PC-3 (cell line): Measurements from ENCODE around the gene ETV7.

Experiments used
- EZH2 ChIP-seq: fragments of 300-600 bp; sonication (generic); IDR thresholded peaks from one replicate; pipeline ENCODE4 v1.6.1; 2017; ENCODE audit warnings: antibody characterized with exemption, mild to moderate bottlenecking, low read length; ENCODE audit not compliant: unreplicated experiment
- TF ChIP-seq, protein P1 (sequence below): fragments of 300-600 bp; sonication (generic); conservative IDR thresholded peaks from 2 replicates; pipeline ENCODE4 v1.5.1; 2017; ENCODE audit warnings: antibody characterized with exemption, low read depth, mild to moderate bottlenecking, low read length

GRCh38 chr6:36419310-36419709 is 31.8 kb upstream of the ETV7 start:
- TF ChIP-seq, protein P1, sequence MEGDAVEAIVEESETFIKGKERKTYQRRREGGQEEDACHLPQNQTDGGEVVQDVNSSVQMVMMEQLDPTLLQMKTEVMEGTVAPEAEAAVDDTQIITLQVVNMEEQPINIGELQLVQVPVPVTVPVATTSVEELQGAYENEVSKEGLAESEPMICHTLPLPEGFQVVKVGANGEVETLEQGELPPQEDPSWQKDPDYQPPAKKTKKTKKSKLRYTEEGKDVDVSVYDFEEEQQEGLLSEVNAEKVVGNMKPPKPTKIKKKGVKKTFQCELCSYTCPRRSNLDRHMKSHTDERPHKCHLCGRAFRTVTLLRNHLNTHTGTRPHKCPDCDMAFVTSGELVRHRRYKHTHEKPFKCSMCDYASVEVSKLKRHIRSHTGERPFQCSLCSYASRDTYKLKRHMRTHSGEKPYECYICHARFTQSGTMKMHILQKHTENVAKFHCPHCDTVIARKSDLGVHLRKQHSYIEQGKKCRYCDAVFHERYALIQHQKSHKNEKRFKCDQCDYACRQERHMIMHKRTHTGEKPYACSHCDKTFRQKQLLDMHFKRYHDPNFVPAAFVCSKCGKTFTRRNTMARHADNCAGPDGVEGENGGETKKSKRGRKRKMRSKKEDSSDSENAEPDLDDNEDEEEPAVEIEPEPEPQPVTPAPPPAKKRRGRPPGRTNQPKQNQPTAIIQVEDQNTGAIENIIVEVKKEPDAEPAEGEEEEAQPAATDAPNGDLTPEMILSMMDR, result no peak
- no peak for TF ChIP-seq EZH2
